ENCODE data around the gene ARHGAP6.

The ARHGAP6 gene

DNA sequence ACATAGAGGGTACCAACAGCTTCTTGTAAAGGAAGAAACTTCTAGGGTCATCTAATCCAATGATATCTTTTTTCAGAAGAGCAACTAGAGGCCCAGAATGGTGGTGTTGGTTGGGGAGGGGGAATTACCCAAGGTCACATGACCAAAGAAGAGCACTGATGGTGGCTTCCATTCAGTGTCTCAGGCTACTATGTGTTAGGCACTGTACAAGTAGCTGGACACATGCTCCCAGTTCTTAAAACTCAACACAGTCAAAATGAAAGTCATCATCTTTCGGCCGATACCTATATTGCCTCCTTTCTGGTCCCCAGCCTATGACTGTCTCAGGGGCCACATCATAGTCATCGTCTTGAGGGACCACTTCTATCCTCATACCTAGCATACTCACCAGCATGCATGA, 88.1 kb downstream of the ARHGAP6 start:
- Mint-ChIP-seq H3K27me3 (ENCODE audit: low read depth) (no peaks in the 10 kb centered on the region), H3K4me3 (no peak overlapping the region), H3K27ac (no peak overlapping the region), H3K9me3 (no peaks in the 10 kb centered on the region), H3K36me3 (ENCODE audit: low read depth) (no peaks in the 10 kb centered on the region), H3K4me1 (ENCODE audit: low read depth) (no peaks in the 10 kb centered on the region)

DNA sequence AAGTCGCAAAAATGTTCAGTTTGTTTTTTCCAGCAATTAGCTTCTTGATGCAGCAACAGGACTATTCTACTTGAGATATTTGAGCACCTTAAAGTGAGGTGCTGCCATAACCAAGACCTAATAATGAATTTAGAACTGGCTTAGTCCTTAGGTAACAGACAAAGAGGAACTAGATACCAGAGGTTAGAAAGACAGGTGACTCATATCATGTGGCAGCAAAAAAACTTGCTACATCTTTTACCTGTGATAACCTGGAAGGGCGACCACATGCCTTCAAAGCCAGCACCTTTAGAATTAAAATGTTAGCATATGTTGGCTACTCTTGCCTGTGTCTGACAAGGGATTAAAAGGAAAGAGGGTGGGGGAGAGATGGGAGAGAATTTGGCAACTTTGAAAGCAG, 90.4 kb downstream of the ARHGAP6 start:
- Mint-ChIP-seq H3K36me3 (ENCODE audit: low read depth) (no peaks in the 10 kb centered on the region), H3K27me3 (ENCODE audit: low read depth) (no peaks in the 10 kb centered on the region), H3K27ac (no peak overlapping the region), H3K4me3 (no peak overlapping the region), H3K9me3 (no peaks in the 10 kb centered on the region), H3K4me1 (ENCODE audit: low read depth) (no peaks in the 10 kb centered on the region)

GRCh38 chrX:11567528-11568220, 98.0 kb downstream of the ARHGAP6 start:
- Mint-ChIP-seq H3K9me3 (no peaks in the 10 kb centered on the region), H3K4me3 (no peak overlapping the region), H3K27ac (no peak overlapping the region), H3K36me3 (ENCODE audit: low read depth) (no peaks in the 10 kb centered on the region), H3K4me1 (ENCODE audit: low read depth) (no peaks in the 10 kb centered on the region), H3K27me3 (ENCODE audit: low read depth) (no peaks in the 10 kb centered on the region)

DNA sequence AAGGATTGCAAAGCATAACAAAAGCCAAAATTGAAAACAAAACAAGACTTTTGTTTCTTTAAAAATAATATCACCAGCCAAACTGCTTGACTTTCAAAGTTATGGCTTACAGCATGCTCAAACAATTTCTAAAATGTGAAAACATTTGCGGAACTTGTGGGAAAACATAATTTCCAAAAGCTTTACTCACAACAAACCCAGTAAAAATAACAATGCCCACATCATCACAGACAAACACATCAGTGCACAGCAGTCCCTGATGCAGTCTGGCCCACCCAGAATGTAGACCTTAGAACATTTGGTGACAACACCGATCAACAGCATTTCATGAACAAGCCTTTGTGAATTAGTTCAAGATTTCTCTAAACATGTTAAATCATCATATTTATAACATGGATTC, 98.9 kb downstream of the ARHGAP6 start:
- H3K4me3 Mint-ChIP-seq, result no peak overlapping the region
- no peaks in the 10 kb centered on the region for H3K27me3 Mint-ChIP-seq (ENCODE audit: low read depth)
- no peaks in the 10 kb centered on the region for H3K36me3 Mint-ChIP-seq (ENCODE audit: low read depth)
- no peaks in the 10 kb centered on the region for H3K9me3 Mint-ChIP-seq
- no peak overlapping the region for H3K27ac Mint-ChIP-seq
- no peaks in the 10 kb centered on the region for H3K4me1 Mint-ChIP-seq (ENCODE audit: low read depth)

GRCh38 chrX:11566173-11566572, 99.5 kb downstream of the ARHGAP6 start:
- Mint-ChIP-seq H3K4me1 (ENCODE audit: low read depth) (no peaks in the 10 kb centered on the region), H3K27ac (no peak overlapping the region), H3K9me3 (no peaks in the 10 kb centered on the region), H3K27me3 (ENCODE audit: low read depth) (no peaks in the 10 kb centered on the region), H3K36me3 (ENCODE audit: low read depth) (no peaks in the 10 kb centered on the region), H3K4me3 (no peak overlapping the region)

DNA sequence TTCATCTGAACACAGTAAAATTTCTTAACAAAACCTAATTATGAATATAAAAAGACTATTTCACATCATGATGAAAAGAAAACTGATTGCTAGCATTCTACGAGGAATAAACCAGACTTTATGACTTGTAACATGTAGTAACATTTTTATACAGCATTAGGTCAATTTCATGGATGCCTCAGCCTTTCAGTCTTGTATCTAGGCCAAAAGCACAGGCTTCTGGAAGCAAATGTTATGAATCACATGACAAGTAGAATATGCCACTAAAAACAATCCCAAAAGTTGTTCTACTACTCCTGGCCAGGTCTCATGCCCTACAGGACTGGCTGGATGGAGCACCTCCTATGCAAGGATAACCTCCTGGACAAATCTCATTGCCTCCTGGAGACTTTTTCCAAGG, 101.2 kb downstream of the ARHGAP6 start:
- H3K4me3 Mint-ChIP-seq, result no peak overlapping the region
- H3K27ac Mint-ChIP-seq, result no peak overlapping the region

GRCh38 chrX:11562570-11562969, 103.2 kb downstream of the ARHGAP6 start:
- H3K4me1 Mint-ChIP-seq (ENCODE audit: low read depth), result no peaks in the 10 kb centered on the region
- H3K4me3 Mint-ChIP-seq, result no peak overlapping the region
- no peaks in the 10 kb centered on the region for H3K9me3 Mint-ChIP-seq
- H3K36me3 Mint-ChIP-seq (ENCODE audit: low read depth), result no peaks in the 10 kb centered on the region
- H3K27ac Mint-ChIP-seq, result no peak overlapping the region
- H3K27me3 Mint-ChIP-seq (ENCODE audit: low read depth), result no peaks in the 10 kb centered on the region

More for the DNA sequence above, 101.2 kb downstream of the ARHGAP6 start:
- Mint-ChIP-seq H3K9me3 (no peaks in the 10 kb centered on the region), H3K27me3 (ENCODE audit: low read depth) (no peaks in the 10 kb centered on the region), H3K36me3 (ENCODE audit: low read depth) (no peaks in the 10 kb centered on the region), H3K4me1 (ENCODE audit: low read depth) (no peaks in the 10 kb centered on the region)

GRCh38 chrX:11558972-11559371, 106.7 kb downstream of the ARHGAP6 start:
- no peaks in the 10 kb centered on the region for H3K36me3 Mint-ChIP-seq (ENCODE audit: low read depth)
- no peaks in the 10 kb centered on the region for H3K27me3 Mint-ChIP-seq (ENCODE audit: low read depth)
- H3K9me3 Mint-ChIP-seq, result no peaks in the 10 kb centered on the region
- H3K4me1 Mint-ChIP-seq (ENCODE audit: low read depth), result no peaks in the 10 kb centered on the region
- no peak overlapping the region for H3K4me3 Mint-ChIP-seq
- no peak overlapping the region for H3K27ac Mint-ChIP-seq

GRCh38 chrX:11557120-11557519, 108.6 kb downstream of the ARHGAP6 start:
- no peak overlapping the region for H3K4me3 Mint-ChIP-seq
- H3K36me3 Mint-ChIP-seq (ENCODE audit: low read depth), result no peaks in the 10 kb centered on the region
- no peak overlapping the region for H3K27ac Mint-ChIP-seq
- H3K9me3 Mint-ChIP-seq, result no peaks in the 10 kb centered on the region
- H3K4me1 Mint-ChIP-seq (ENCODE audit: low read depth), result no peaks in the 10 kb centered on the region
- no peaks in the 10 kb centered on the region for H3K27me3 Mint-ChIP-seq (ENCODE audit: low read depth)

GRCh38 chrX:11555759-11556158, 110.0 kb downstream of the ARHGAP6 start:
- Mint-ChIP-seq H3K27me3 (ENCODE audit: low read depth) (peaks cover 2% of the 10 kb centered on the region), H3K4me3 (no peak overlapping the region)

DNA sequence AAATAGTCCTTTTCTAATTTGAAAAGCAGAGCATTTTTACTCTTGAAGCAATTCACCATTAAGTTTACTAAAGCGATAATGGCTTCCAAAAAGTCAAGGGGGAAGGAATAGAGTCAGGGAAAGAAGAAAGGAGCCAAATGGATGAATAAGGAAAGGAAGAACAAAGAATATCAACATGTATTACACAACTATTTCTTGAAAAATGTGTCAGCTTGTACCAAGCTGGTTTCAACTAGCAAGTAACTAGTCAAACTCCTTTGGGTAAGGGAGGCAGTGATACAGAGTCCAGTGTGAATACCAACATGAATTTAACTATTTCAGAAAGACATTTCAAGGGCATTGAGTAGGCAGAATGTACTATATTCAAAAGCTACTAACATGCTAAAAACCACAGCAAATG, 112.1 kb downstream of the ARHGAP6 start:
- Mint-ChIP-seq H3K4me3 (no peak overlapping the region), H3K9me3 (no peaks in the 10 kb centered on the region), H3K27ac (no peak overlapping the region), H3K4me1 (ENCODE audit: low read depth) (no peaks in the 10 kb centered on the region), H3K27me3 (ENCODE audit: low read depth) (peaks cover 7% of the 10 kb centered on the region), H3K36me3 (ENCODE audit: low read depth) (no peaks in the 10 kb centered on the region)

More at GRCh38 chrX:11555759-11556158, 110.0 kb downstream of the ARHGAP6 start:
- H3K27ac Mint-ChIP-seq, result no peak overlapping the region
- no peaks in the 10 kb centered on the region for H3K4me1 Mint-ChIP-seq (ENCODE audit: low read depth)
- no peaks in the 10 kb centered on the region for H3K36me3 Mint-ChIP-seq (ENCODE audit: low read depth)
- no peaks in the 10 kb centered on the region for H3K9me3 Mint-ChIP-seq

DNA sequence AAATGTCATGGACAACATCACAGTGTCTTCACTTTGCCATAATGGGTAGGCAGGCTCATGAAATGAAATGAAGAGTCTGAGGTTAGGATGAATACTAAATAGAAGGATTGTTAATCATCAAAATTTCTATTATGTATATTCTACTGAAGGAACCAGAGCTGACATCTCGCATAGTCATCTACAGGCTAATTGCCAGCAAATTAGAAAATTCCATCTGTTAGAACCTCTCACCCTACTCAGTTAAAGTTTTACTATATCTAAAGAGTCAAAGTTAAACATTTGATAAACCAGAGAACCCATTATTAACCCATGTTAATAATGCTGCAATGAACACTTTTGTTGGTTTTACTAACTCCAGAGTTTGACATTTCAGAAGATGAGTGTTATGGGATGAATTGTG, 114.6 kb downstream of the ARHGAP6 start:
- Mint-ChIP-seq H3K36me3 (ENCODE audit: low read depth) (no peaks in the 10 kb centered on the region), H3K27ac (no peak overlapping the region), H3K27me3 (ENCODE audit: low read depth) (peaks cover 7% of the 10 kb centered on the region), H3K9me3 (no peaks in the 10 kb centered on the region), H3K4me3 (no peak overlapping the region), H3K4me1 (ENCODE audit: low read depth) (no peaks in the 10 kb centered on the region)

GRCh38 chrX:11546917-11547316, 118.8 kb downstream of the ARHGAP6 start:
- Mint-ChIP-seq H3K4me1 (ENCODE audit: low read depth) (no peaks in the 10 kb centered on the region), H3K36me3 (ENCODE audit: low read depth) (no peaks in the 10 kb centered on the region), H3K27ac (no peak overlapping the region), H3K9me3 (no peaks in the 10 kb centered on the region), H3K4me3 (no peak overlapping the region), H3K27me3 (ENCODE audit: low read depth) (peaks cover 11% of the 10 kb centered on the region)

DNA sequence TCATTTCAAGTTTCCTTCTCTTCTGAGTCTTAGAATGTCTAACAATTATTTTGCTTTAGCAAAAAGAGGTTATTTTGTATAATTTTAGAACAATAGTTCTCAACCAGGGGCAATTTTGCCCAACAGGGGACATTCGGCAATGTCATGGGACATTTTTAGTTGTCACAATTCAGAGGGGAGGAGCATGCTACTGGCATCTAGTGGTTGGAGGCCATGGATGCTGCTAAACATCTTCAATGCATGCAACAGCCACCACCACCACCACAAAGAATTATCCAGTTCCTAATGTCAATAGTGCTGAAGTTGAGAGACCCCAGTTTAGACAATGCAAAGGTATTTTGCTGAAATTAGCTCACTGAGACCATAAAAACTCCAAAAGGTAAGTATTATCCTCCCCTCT, 122.5 kb downstream of the ARHGAP6 start:
- peaks cover 4% of the 10 kb centered on the region for H3K27me3 Mint-ChIP-seq (ENCODE audit: low read depth)
- H3K4me3 Mint-ChIP-seq, result no peak overlapping the region
- H3K4me1 Mint-ChIP-seq (ENCODE audit: low read depth), result no peaks in the 10 kb centered on the region
- no peaks in the 10 kb centered on the region for H3K9me3 Mint-ChIP-seq
- no peaks in the 10 kb centered on the region for H3K36me3 Mint-ChIP-seq (ENCODE audit: low read depth)
- H3K27ac Mint-ChIP-seq, result no peak overlapping the region

GRCh38 chrX:11541510-11541909, 124.2 kb downstream of the ARHGAP6 start:
- Mint-ChIP-seq H3K36me3 (ENCODE audit: low read depth) (no peaks in the 10 kb centered on the region), H3K4me1 (ENCODE audit: low read depth) (no peaks in the 10 kb centered on the region), H3K27me3 (ENCODE audit: low read depth) (peaks cover 4% of the 10 kb centered on the region), H3K27ac (no peak overlapping the region), H3K4me3 (no peak overlapping the region), H3K9me3 (no peaks in the 10 kb centered on the region)

All from T-helper 1 cell treated with Interleukin-12 subunit alpha and Interleukin-12 subunit beta and Interleukin-4 antibody, amounts not matched to agents 30 μg/mL and 1 μg/mL, for 36 hours (primary cell).